Measurements from ENCODE around the gene B4GALT7. TPM values are rescaled to one million over a fixed set of nuclear protein-coding genes. Genes with fewer than 3 reads are reported as not detected.

B4GALT7 gene
- polyA plus RNA-seq, 1 donor from 2014 or later, result 60.2 TPM

- no peaks in the 10 kb centered on the region for H3K36me3 ChIP-seq (ENCODE audit: insufficient read depth, low read length)
- no peak overlapping the region for H3K27ac ChIP-seq (ENCODE audit: low read length)
- no peak overlapping the region for H2AFZ ChIP-seq (ENCODE audit: low read depth, low read length)
- H3K27me3 ChIP-seq (ENCODE audit: insufficient read depth, low read depth, low read length), result no peaks in the 10 kb centered on the region
- no peak overlapping the region for H3K9ac ChIP-seq (ENCODE audit: low read length)
- no peak overlapping the region for H3K4me2 ChIP-seq (ENCODE audit: low read length)
- no peaks in the 10 kb centered on the region for H3F3A ChIP-seq (ENCODE audit: insufficient read depth, low read length, poor library complexity, severe bottlenecking)
- H3K9me2 ChIP-seq (ENCODE audit: insufficient read depth, low read length), result no peaks in the 10 kb centered on the region
- no peak overlapping the region for H3K4me3 ChIP-seq (ENCODE audit: low read length)
- no peak for TF ChIP-seq SMC3 (conservative IDR thresholded peaks at IDR 0.05; ENCODE audit: poor library complexity)
- no peak for TF ChIP-seq MXI1 (conservative IDR thresholded peaks at IDR 0.05; ENCODE audit: poor library complexity, severe bottlenecking)
- TF ChIP-seq CTCF (IDR thresholded peaks at IDR 0.05; ENCODE audit: poor library complexity, severe bottlenecking), result no peak
- no peak for TF ChIP-seq TAF1 (IDR thresholded peaks at IDR 0.05; ENCODE audit: low read depth)
- TF ChIP-seq EP300 (conservative IDR thresholded peaks at IDR 0.05; ENCODE audit: poor library complexity, severe bottlenecking), result no peak
- TF ChIP-seq, protein P1, sequence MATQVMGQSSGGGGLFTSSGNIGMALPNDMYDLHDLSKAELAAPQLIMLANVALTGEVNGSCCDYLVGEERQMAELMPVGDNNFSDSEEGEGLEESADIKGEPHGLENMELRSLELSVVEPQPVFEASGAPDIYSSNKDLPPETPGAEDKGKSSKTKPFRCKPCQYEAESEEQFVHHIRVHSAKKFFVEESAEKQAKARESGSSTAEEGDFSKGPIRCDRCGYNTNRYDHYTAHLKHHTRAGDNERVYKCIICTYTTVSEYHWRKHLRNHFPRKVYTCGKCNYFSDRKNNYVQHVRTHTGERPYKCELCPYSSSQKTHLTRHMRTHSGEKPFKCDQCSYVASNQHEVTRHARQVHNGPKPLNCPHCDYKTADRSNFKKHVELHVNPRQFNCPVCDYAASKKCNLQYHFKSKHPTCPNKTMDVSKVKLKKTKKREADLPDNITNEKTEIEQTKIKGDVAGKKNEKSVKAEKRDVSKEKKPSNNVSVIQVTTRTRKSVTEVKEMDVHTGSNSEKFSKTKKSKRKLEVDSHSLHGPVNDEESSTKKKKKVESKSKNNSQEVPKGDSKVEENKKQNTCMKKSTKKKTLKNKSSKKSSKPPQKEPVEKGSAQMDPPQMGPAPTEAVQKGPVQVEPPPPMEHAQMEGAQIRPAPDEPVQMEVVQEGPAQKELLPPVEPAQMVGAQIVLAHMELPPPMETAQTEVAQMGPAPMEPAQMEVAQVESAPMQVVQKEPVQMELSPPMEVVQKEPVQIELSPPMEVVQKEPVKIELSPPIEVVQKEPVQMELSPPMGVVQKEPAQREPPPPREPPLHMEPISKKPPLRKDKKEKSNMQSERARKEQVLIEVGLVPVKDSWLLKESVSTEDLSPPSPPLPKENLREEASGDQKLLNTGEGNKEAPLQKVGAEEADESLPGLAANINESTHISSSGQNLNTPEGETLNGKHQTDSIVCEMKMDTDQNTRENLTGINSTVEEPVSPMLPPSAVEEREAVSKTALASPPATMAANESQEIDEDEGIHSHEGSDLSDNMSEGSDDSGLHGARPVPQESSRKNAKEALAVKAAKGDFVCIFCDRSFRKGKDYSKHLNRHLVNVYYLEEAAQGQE (IDR thresholded peaks at IDR 0.05; ENCODE audit: borderline replicate concordance), result no peak
- no peak for TF ChIP-seq POLR2AphosphoS5 (IDR thresholded peaks at IDR 0.05)
- TF ChIP-seq EZH2 (IDR thresholded peaks at IDR 0.05; ENCODE audit: borderline replicate concordance, insufficient read depth, low read length, poor library complexity, severe bottlenecking), result no peak
- TF ChIP-seq RAD21 (conservative IDR thresholded peaks at IDR 0.05), result no peak
- H4K20me1 ChIP-seq (ENCODE audit: insufficient read depth), result no peaks in the 10 kb centered on the region
- H3K9me3 ChIP-seq (ENCODE audit: low read length), result no peaks in the 10 kb centered on the region
- H3K79me2 ChIP-seq (replicated peaks; ENCODE audit: insufficient read depth, low read length), result peaks cover 7% of the 10 kb centered on the region
Observed at GRCh38 chr5:177605667-177606066, 5.7 kb downstream of the B4GALT7 start.

- H3K79me2 ChIP-seq (replicated peaks; ENCODE audit: insufficient read depth, low read length), result peaks cover 2% of the 10 kb centered on the region
- no peak overlapping the region for H2AFZ ChIP-seq (ENCODE audit: low read depth, low read length)
- no peak overlapping the region for H3K9ac ChIP-seq (ENCODE audit: low read length)
- H3F3A ChIP-seq (ENCODE audit: insufficient read depth, low read length, poor library complexity, severe bottlenecking), result no peaks in the 10 kb centered on the region
- no peaks in the 10 kb centered on the region for H3K36me3 ChIP-seq (ENCODE audit: insufficient read depth, low read length)
- TF ChIP-seq, protein P1 (IDR thresholded peaks at IDR 0.05; ENCODE audit: borderline replicate concordance), result no peak
- TF ChIP-seq TAF1 (IDR thresholded peaks at IDR 0.05; ENCODE audit: low read depth) (no peak), RAD21 (conservative IDR thresholded peaks at IDR 0.05) (no peak), SMC3 (conservative IDR thresholded peaks at IDR 0.05; ENCODE audit: poor library complexity) (no peak), POLR2AphosphoS5 (IDR thresholded peaks at IDR 0.05) (no peak), EZH2 (IDR thresholded peaks at IDR 0.05; ENCODE audit: borderline replicate concordance, insufficient read depth, low read length, poor library complexity, severe bottlenecking) (no peak), EP300 (conservative IDR thresholded peaks at IDR 0.05; ENCODE audit: poor library complexity, severe bottlenecking) (no peak), CTCF (IDR thresholded peaks at IDR 0.05; ENCODE audit: poor library complexity, severe bottlenecking) (no peak), MXI1 (conservative IDR thresholded peaks at IDR 0.05; ENCODE audit: poor library complexity, severe bottlenecking) (no peak)
- H3K4me3 ChIP-seq (ENCODE audit: low read length), result no peak overlapping the region
- no peak overlapping the region for H3K27ac ChIP-seq (ENCODE audit: low read length)
- no peaks in the 10 kb centered on the region for H3K9me2 ChIP-seq (ENCODE audit: insufficient read depth, low read length)
- no peaks in the 10 kb centered on the region for H3K9me3 ChIP-seq (ENCODE audit: low read length)
- H4K20me1 ChIP-seq (ENCODE audit: insufficient read depth), result no peaks in the 10 kb centered on the region
- H3K4me2 ChIP-seq (ENCODE audit: low read length), result no peak overlapping the region
- H3K27me3 ChIP-seq (ENCODE audit: insufficient read depth, low read depth, low read length), result no peaks in the 10 kb centered on the region
Observed at GRCh38 chr5:177606071-177607051, 6.4 kb downstream of the B4GALT7 start.
